ENCODE data around the gene KCNH5.

GRCh38 chr14:62697461-62697860, 347.8 kb downstream of the KCNH5 start:
- TF ChIP-seq CTCF (IDR thresholded peaks at IDR 0.05) (no peak), POLR2A (IDR thresholded peaks at IDR 0.05) (no peak)
